ENCODE results near the gene HYAL3. TPM values are rescaled to one million over a fixed set of nuclear protein-coding genes. Genes with fewer than 3 reads are reported as not detected.

Gene HYAL3
- total and polyA plus RNA-seq, 2 donors (not counting 1 experiment from before 2014, with no cell fraction given), result 3.2 to 7.4 TPM

DNA sequence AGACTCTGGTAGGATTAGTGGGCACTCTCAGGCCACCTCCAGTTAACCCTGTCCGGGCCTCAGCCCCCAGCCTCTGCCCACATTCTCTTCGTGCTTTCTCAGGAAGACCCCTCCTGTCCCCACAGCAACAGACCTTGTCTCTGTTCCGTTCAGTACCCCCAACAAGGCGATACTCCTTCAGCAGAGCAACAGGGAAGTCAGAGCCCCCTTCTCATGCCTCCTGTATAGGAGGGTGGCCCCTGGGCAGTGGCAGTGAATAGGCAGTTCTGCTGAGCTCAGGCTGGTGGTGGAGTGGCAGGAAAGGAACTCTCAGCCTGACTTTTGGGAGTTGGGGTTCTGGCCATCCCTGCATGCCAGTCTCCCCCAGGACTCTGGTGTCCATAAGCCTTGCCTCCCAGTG is 29.7 kb downstream of the HYAL3 start:
- Histone ChIP-seq H3K9ac (ENCODE audit: insufficient read depth, low read length) (no peak overlapping the region), H3K4me3 (replicated peaks in 1 of 4; ENCODE audit: control extremely low read depth in 1 of 4, insufficient read depth in 1 of 4, low read depth in 3 of 4, low read length in 4 of 4) (peak overlapping the region; percentile 29 to 64 (median 46))
- no peak for DNase-seq (ENCODE audit: low read depth in 2 of 2)

DNA sequence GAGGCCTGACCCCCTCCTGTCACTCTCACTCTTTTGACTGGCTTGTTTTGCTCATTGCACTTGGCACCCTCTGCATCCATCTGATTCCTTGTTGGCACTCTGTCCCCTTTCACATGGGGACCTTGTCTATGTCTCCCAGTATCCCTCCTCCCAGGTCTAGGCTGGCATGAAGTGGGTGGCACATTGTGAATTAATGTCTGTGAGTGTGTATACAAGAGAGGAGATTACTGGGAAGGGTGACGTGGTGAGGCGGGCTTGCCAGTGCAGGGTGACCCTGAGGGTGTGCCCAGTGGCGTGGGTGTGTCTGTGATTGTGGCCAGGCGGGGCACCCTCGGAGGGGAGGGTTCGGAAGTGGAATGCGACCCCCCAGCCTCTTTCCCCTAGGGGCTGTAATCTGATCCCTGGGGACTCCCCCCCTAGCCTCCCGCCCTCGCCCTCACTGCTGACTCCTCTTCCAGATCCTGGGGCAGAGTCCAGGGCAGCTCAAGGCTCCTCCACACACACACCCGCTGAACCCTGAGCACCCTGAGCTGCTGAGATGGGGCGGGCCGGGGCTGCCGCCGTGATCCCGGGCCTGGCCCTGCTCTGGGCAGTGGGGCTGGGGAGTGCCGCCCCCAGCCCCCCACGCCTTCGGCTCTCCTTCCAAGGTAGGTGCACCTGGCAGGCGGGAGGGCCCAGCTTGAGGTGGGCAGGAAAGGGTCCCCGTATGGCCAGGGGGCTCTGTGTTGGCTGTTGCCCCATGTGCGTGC is 30.3 kb downstream of the HYAL3 start, which contains the start of gene SEMA3B:
Gene SEMA3B (plus strand): TSS at position 445 of the 749 bp plus-strand sequence. CDS start 94 bp downstream, at position 539.
- no peak within 1 kb of the TSS for H3K9ac ChIP-seq (ENCODE audit: insufficient read depth, low read length)
- TF ChIP-seq, protein P1, sequence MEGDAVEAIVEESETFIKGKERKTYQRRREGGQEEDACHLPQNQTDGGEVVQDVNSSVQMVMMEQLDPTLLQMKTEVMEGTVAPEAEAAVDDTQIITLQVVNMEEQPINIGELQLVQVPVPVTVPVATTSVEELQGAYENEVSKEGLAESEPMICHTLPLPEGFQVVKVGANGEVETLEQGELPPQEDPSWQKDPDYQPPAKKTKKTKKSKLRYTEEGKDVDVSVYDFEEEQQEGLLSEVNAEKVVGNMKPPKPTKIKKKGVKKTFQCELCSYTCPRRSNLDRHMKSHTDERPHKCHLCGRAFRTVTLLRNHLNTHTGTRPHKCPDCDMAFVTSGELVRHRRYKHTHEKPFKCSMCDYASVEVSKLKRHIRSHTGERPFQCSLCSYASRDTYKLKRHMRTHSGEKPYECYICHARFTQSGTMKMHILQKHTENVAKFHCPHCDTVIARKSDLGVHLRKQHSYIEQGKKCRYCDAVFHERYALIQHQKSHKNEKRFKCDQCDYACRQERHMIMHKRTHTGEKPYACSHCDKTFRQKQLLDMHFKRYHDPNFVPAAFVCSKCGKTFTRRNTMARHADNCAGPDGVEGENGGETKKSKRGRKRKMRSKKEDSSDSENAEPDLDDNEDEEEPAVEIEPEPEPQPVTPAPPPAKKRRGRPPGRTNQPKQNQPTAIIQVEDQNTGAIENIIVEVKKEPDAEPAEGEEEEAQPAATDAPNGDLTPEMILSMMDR (conservative IDR thresholded peaks at IDR 0.05 in 1 of 2, IDR thresholded peaks at IDR 0.05 in 1 of 2; ENCODE audit: low read depth in 1 of 2, low read length in 2 of 2), result no peak
- TF ChIP-seq EZH2 (IDR thresholded peaks at IDR 0.05; ENCODE audit: low read length, missing control alignments), result no peak
- peak within 1 kb of the TSS; percentile 88 for H3K4me2 ChIP-seq (ENCODE audit: extremely low read depth, insufficient read depth, low read length)
- DNase-seq (ENCODE audit: low read depth in 2 of 2), result peak; percentile 29 to 71
- no peaks in the 10 kb centered on the region for H4K20me1 ChIP-seq (ENCODE audit: control insufficient read depth, extremely low read depth, insufficient read depth, low read length)
- no peaks in the 10 kb centered on the region for H3K9me3 ChIP-seq (ENCODE audit: control insufficient read depth, insufficient read depth, low read depth, low read length)
- no peaks in the 10 kb centered on the region for H3K79me2 ChIP-seq (ENCODE audit: control insufficient read depth, insufficient read depth, low read length)
- H3K27ac ChIP-seq (ENCODE audit: insufficient read depth, low read length), result peak within 1 kb of the TSS; percentile 14
- H3K4me1 ChIP-seq (ENCODE audit: control insufficient read depth, extremely low read depth, insufficient read depth, low read length), result peaks cover 63% of the 10 kb centered on the region
- no peaks in the 10 kb centered on the region for H3K27me3 ChIP-seq (ENCODE audit: control insufficient read depth, insufficient read depth, low read length)
- H3K36me3 ChIP-seq (ENCODE audit: control insufficient read depth, insufficient read depth, low read length), result no peaks in the 10 kb centered on the region
- H2AFZ ChIP-seq (ENCODE audit: low read length), result no peak within 1 kb of the TSS
- peak within 1 kb of the TSS; percentile 46 to 64 (median 55) for H3K4me3 ChIP-seq (replicated peaks in 1 of 4; ENCODE audit: control extremely low read depth in 1 of 4, insufficient read depth in 1 of 4, low read depth in 3 of 4, low read length in 4 of 4)

More for the DNA sequence above, 29.7 kb downstream of the HYAL3 start:
- Histone ChIP-seq H3K4me2 (ENCODE audit: extremely low read depth, insufficient read depth, low read length) (peak overlapping the region; percentile 88), H3K27me3 (ENCODE audit: control insufficient read depth, insufficient read depth, low read length) (no peaks in the 10 kb centered on the region), H2AFZ (ENCODE audit: low read length) (no peak overlapping the region), H3K79me2 (ENCODE audit: control insufficient read depth, insufficient read depth, low read length) (no peaks in the 10 kb centered on the region), H3K9me3 (ENCODE audit: control insufficient read depth, insufficient read depth, low read depth, low read length) (no peaks in the 10 kb centered on the region), H3K36me3 (ENCODE audit: control insufficient read depth, insufficient read depth, low read length) (no peaks in the 10 kb centered on the region), H4K20me1 (ENCODE audit: control insufficient read depth, extremely low read depth, insufficient read depth, low read length) (no peaks in the 10 kb centered on the region), H3K4me1 (ENCODE audit: control insufficient read depth, extremely low read depth, insufficient read depth, low read length) (peaks cover 57% of the 10 kb centered on the region), H3K27ac (ENCODE audit: insufficient read depth, low read length) (peak overlapping the region; percentile 14)
- TF ChIP-seq, protein P1 (conservative IDR thresholded peaks at IDR 0.05 in 1 of 2, IDR thresholded peaks at IDR 0.05 in 1 of 2; ENCODE audit: low read depth in 1 of 2, low read length in 2 of 2), result no peak
- no peak for TF ChIP-seq EZH2 (IDR thresholded peaks at IDR 0.05; ENCODE audit: low read length, missing control alignments)

DNA sequence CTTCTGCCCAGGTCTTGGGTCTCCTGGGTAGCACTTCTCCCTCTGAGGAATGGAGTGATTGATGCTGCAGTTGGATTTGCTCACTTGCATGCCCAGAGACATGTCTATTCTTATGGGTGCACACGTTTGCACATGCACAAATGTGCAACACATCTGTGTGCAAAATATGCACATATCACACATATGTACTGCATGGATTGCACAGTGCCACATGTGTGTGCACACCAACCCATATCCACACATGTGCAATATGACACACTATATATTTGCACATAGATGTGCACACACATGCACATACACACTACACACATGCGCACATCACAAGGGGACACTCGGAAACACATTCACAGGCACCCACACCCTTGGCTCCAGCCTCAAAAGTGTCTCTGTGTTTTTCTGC is 30.9 kb downstream of the HYAL3 start:
- peaks cover 64% of the 10 kb centered on the region for H3K4me1 ChIP-seq (ENCODE audit: control insufficient read depth, extremely low read depth, insufficient read depth, low read length)
- peak overlapping the region; percentile 73 for H3K4me2 ChIP-seq (ENCODE audit: extremely low read depth, insufficient read depth, low read length)
- no peaks in the 10 kb centered on the region for H3K9me3 ChIP-seq (ENCODE audit: control insufficient read depth, insufficient read depth, low read depth, low read length)
- no peak for TF ChIP-seq EZH2 (IDR thresholded peaks at IDR 0.05; ENCODE audit: low read length, missing control alignments)
- TF ChIP-seq, protein P1 (conservative IDR thresholded peaks at IDR 0.05 in 1 of 2, IDR thresholded peaks at IDR 0.05 in 1 of 2; ENCODE audit: low read depth in 1 of 2, low read length in 2 of 2), result no peak
- no peak overlapping the region for H2AFZ ChIP-seq (ENCODE audit: low read length)
- H3K4me3 ChIP-seq (replicated peaks in 1 of 4; ENCODE audit: control extremely low read depth in 1 of 4, insufficient read depth in 1 of 4, low read depth in 3 of 4, low read length in 4 of 4), result peak overlapping the region in 2 of 4 experiments; percentile 57 to 64
- H4K20me1 ChIP-seq (ENCODE audit: control insufficient read depth, extremely low read depth, insufficient read depth, low read length), result no peaks in the 10 kb centered on the region
- no peak overlapping the region for H3K9ac ChIP-seq (ENCODE audit: insufficient read depth, low read length)
- no peak for DNase-seq (ENCODE audit: low read depth in 2 of 2)
- H3K79me2 ChIP-seq (ENCODE audit: control insufficient read depth, insufficient read depth, low read length), result no peaks in the 10 kb centered on the region
- no peaks in the 10 kb centered on the region for H3K27me3 ChIP-seq (ENCODE audit: control insufficient read depth, insufficient read depth, low read length)
- no peak overlapping the region for H3K27ac ChIP-seq (ENCODE audit: insufficient read depth, low read length)
- no peaks in the 10 kb centered on the region for H3K36me3 ChIP-seq (ENCODE audit: control insufficient read depth, insufficient read depth, low read length)

Data from fibroblast of lung (primary cell).